RPMI8226 (cell line): ENCODE measurements around the gene FLT4.

Experiments used
- DNase-seq: peaks from one replicate; pipeline ENCODE4 v3.0.0-alpha.2; 2015

The FLT4 gene

DNA sequence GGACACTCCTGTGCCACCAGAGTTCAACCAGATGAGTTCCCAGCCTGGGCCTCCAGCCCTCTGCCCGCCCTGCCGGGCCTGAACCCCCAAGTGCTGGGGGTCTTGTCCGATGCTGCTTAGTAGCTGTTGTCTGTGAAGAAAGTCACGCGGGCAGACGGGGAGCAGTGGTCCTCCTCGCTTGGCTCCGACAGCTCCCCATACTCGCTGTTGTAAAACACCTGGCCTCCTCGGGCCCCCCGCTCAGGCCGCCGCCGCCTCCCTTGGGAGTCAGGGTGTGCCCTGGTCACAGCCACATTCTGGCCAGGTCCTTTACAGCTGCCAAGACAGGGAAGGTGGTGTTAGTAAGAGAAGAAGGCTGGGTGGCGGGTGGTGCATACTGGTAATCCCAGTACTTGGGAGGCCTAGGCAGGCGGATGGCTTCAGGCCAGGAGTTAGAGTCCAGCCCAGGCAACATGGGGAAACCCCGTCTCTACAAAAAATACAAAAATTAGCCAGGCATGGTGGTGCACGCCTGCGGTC lies 46.3 kb downstream of the FLT4 start:
- no peak for DNase-seq

DNA sequence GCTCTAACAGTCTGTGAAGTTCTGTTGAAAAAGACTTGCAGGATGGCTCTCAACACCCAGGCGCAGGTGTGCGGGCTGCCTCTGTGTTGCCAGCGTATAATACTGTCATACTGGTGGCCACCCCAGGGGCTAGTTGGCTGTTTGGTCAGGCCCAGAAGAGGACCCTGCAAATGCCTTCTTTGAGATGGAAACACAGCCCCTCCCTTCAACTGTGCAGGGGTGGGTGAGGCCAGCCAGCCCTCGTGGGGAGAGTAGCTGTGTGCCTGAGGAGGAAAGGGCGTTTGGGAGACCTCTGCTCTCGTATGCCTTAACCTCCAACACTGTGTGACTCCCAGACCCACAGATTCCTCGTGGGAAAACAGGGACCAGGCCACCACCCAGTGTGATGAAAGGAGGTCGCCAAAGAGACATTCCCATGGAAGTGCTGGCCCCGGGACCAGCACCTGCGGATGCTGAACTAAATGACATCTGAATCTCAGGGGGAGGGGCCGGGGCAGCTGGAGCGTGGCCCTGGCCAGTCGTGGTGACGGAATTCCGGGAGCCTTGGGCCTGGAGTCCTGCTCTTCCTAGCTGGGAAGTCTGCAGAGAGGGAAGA lies 46.8 kb downstream of the FLT4 start:
- DNase-seq = no peak

GRCh38 chr5:180601591-180602480 lies 47.6 kb downstream of the FLT4 start:
- no peak for DNase-seq

DNA sequence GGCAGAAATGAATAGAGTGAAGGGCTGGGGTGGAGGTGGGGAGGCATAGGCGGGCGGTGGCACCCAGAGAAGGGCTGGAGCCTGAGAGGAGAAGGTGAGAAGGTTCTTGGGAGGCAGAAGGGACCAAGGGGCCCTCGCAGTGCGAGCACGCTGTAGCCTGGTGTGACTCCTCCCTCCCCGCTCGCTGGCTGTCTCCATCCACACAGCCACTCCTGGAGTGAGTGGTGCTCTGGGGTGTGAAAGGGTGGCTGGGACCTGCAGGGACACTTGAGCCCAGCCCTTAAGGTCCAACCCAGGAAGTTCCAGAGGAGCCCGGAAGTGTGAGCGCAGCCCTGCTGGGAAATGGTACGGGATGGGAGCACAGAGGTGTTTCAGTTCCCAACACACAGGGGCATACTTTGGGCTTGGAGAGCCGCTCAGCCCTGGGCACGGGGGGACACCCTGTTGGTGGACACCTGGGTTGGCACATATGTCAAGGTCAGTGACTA lies 48.8 kb downstream of the FLT4 start:
- DNase-seq = no peak

GRCh38 chr5:180599981-180600553 lies 49.3 kb downstream of the FLT4 start:
- DNase-seq = no peak

- DNase-seq = no peak
Measured at GRCh38 chr5:180599590-180599914, 49.8 kb downstream of the FLT4 start.

- DNase-seq = no peak
Measured at GRCh38 chr5:180598797-180599589, 50.4 kb downstream of the FLT4 start.

DNA sequence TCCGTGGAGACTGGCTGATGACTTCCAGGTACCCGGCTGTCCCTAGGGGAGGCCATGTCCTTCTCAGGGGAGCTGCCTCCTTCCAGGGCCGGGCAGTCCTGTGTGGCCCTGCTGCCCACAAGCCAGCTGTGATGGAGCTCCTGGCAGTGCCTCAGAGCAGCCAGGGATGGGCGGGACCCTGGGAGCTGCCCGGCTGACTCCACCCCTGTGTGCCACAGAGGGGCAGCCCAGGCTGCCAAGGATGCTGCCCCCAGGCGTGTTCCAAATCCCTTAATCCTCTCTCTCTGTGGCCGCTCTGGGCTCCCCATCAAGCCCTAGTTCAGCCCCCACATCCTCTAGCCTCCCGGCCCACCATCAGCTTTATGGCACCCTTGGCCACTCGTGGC lies 51.1 kb downstream of the FLT4 start:
- DNase-seq = no peak

- DNase-seq = no peak
Measured at GRCh38 chr5:180596668-180597231, 52.6 kb downstream of the FLT4 start.

- no peak for DNase-seq
Measured at GRCh38 chr5:180596115-180596667, 53.2 kb downstream of the FLT4 start.

GRCh38 chr5:180595381-180596114 lies 53.9 kb downstream of the FLT4 start:
- DNase-seq = no peak

GRCh38 chr5:180595046-180595379 lies 54.4 kb downstream of the FLT4 start:
- DNase-seq = no peak

GRCh38 chr5:180594311-180595045 lies 54.9 kb downstream of the FLT4 start:
- no peak for DNase-seq

- no peak for DNase-seq
Measured at GRCh38 chr5:180593446-180594206, 55.8 kb downstream of the FLT4 start.

DNA sequence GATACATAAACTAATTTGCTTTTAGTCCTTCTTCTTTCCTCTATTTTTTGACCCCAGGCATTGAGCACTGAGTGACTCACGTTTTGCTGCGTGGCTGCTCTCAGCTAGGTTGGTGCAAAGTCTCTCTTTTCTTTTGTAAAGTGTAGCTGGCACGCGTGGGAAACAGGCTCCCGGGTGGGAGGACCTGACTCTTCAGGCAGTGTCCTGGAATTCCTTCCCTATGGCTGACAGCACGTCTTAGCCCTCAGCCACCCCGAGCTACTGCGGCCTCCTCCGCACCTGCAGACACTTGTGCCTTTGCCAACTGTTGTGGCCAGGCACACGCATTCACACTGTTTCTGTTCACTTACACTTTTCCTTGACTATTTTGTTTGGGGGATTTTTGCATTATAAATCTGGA lies 57.2 kb downstream of the FLT4 start:
- DNase-seq = peak; percentile 20

- DNase-seq = no peak
Measured at GRCh38 chr5:180591311-180591887, 58.0 kb downstream of the FLT4 start, which contains the start of gene SCGB3A1. Gene SCGB3A1 (minus strand): TSS chr5:180591499. CDS start chr5:180591462, 37 bp downstream.

DNA sequence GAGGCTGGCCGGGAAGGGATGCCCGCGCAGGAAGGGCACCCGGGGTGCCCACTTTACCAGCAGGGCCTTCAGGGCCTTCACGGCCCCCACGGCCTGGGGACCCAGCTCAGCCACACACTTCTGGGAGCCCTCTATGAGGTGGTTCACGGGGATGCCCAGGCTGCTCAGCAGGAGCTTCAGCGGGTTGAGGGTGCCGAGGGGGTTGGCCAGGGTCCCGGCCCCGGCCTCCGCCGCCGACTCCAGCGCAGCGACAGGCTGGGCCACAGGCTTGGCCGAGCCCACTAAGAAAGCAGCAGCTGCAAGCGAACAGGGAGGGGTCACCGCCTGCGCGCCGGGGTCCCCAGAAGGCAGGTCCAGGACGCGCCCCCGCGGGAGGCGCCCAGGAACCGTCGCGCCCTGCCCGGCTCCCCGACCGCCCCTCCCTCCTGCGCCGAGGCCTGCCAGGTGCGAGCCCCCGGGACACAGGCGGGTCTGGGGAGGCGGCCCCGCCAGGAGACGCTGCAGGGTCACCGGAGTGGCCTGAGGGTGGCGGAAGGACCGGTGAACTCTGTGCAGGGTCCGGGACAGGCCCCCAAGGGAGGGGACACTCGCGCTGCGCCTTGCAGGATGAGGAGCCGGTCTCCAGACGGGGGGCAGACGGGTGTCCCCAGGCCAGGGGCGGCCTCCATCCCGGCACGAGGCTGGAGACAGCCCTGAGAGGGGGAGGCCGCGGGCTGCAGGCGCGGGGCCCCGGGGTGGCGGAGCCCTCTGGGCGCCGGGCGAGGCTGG lies 58.7 kb downstream of the FLT4 start:
- no peak for DNase-seq

DNA sequence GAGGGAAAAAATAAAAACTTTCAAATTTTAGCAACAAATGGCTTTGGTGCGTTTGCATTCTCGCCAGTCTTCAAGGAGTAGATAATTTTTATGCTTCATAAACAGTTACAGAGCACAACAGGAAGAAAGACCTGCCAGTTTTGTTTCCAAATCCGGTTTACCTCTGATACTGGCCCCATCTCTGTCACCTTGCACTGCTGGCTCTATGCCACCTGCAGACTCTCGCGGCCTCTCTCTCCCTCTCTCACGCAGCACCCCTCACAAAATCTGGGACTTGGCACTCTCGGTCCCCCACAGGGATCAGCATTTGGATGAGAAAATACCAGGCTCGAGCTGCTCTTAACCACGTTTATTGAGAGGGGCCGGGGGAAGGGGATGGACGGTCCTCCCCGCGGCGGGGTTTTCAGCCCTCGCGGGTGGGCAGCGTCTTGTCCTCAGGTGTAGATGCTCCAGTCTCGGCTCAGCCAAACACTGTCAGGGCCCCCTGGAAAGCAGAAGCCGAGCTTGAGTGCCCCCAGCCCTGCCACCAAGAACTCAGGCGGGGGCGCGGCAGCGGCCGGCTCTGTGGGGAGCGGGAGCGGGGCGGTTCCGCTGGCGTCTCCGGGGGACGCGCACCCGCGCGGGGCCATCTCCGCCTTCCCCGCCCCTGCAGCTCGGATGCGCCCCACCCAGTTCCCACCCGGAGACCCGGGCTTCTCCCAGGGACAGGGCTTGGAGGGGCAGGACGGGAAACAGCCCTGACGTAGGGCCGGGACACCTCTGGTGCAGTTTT lies 59.4 kb downstream of the FLT4 start:
- peak; percentile 69 for DNase-seq
